Measurements from ENCODE around the gene CYP21A2. TPM values are rescaled to one million over a fixed set of nuclear protein-coding genes. Genes with fewer than 3 reads are reported as not detected.

Gene CYP21A2
- total and polyA plus RNA-seq, 2 donors from 2014 or later: 3.2 to 8.2 TPM

DNA sequence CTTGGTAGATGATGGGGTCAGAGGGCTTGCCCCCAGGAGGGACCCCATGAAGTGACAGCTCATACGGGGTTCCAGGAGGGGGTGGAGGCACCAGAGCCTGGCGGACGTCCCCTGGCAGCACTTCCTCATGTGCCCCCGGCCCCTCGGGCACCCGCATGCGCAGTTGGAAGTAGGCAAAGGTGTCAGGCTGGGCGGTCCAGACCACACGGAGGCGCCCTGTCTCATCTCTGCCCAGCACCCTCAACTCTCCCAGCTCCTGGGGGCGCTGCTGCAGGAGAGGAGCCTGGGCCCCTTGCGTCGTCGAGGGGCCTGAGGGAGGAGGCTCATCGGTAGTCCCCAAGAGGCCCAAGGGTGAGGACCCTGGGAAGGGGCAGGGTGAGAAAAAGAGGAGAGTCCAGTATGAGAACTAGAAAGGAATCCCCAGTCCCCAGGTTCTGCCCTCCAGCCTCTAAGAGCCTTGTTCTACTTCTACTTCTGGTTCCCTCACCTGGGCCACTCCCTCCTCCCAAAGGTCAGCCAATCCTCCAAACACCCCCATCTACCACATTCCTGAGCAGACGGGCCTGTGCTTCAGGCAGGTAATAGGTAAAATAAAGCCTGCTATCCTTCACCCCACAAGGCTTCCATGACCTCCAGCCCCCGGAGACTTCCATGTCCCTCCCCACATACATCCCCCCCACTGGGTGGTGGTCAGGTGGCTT lies 47.7 kb downstream of the CYP21A2 start:
- Histone ChIP-seq H3K36me3 (ENCODE audit: control insufficient read depth in 2 of 3, insufficient read depth in 3 of 3, low read length in 3 of 3) (no peaks in the 10 kb centered on the region), H3K27ac (ENCODE audit: low read depth in 2 of 2, low read length in 2 of 2) (no peak overlapping the region), H3K9me3 (ENCODE audit: control insufficient read depth in 2 of 3, insufficient read depth in 1 of 3, low read length in 3 of 3) (no peaks in the 10 kb centered on the region), H3K9ac (ENCODE audit: low read length in 3 of 3) (no peak overlapping the region), H3K4me3 (ENCODE audit: low read length in 3 of 3) (no peak overlapping the region), H3K4me1 (ENCODE audit: control insufficient read depth in 2 of 3, insufficient read depth in 2 of 3, low read depth in 1 of 3, low read length in 3 of 3) (peaks cover 0 to 4% (median 0%) of the 10 kb centered on the region in 3 donors), H3K27me3 (ENCODE audit: control insufficient read depth, insufficient read depth, low read length) (no peaks in the 10 kb centered on the region)
- FAIRE-seq: no peak
- no peak for TF ChIP-seq CTCF (IDR thresholded peaks at IDR 0.05; ENCODE audit: borderline replicate concordance, extremely low read depth, insufficient read depth)
- intact Hi-C loops (cut with DNase I): no loop called here
- DNase-seq: peak in 1 of 5 donors; percentile 37

DNA sequence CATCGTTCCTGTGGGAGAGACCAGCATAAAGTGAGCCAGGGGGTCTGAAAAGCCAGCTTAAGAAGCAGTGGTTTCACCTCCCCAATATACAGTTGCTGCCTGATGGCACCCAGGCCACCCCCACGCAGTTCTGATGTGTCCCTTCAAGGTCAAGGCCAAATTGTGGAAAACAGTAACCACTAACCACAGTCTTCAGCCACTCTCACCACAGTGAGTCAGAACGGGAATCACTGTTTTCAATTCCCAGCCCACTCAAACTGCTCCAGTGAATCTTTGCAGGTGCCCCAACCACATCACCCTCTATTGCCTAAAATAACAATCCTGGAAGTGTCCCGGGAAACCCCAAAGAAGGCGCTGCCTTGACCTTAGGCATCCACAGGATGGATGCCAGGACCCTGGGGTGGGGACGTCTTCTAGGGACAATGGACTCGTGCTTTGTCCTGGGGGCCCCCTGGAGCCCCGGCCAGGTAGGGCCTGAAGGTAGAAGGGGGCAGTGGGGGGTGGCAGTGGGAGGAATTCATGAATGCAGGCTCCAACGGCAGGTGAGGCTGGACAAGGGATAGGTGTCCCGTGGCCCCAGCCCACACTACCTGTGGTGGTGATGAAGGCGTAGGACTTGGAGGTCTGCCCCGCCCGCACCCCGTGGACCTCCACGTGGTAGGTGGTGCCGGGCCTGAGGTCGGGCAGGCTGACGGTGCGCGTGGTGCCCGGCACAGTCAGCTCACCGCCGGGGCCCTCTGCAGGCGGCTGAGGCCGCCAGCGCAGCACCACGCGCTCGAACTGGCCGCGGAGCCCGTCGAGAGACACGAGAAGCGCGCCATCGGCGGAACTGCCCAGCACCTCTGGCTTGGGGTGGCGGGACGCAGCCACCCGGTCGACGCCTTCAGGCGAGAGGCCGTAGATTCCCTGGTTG lies 48.7 kb downstream of the CYP21A2 start:
- TF ChIP-seq CTCF (IDR thresholded peaks at IDR 0.05; ENCODE audit: borderline replicate concordance, extremely low read depth, insufficient read depth): no peak
- H3K4me3 ChIP-seq (ENCODE audit: low read length in 3 of 3): no peak overlapping the region
- intact Hi-C loops (cut with DNase I): no loop called here
- peak overlapping the region in 1 of 2 donors; percentile 32 for H3K27ac ChIP-seq (ENCODE audit: low read depth in 2 of 2, low read length in 2 of 2)
- no peaks in the 10 kb centered on the region for H3K9me3 ChIP-seq (ENCODE audit: control insufficient read depth in 2 of 3, insufficient read depth in 1 of 3, low read length in 3 of 3)
- H3K9ac ChIP-seq (ENCODE audit: low read length in 3 of 3): no peak overlapping the region
- no peak for FAIRE-seq
- H3K4me1 ChIP-seq (ENCODE audit: control insufficient read depth in 2 of 3, insufficient read depth in 2 of 3, low read depth in 1 of 3, low read length in 3 of 3): peaks cover 0 to 4% (median 0%) of the 10 kb centered on the region in 3 donors
- H3K36me3 ChIP-seq (ENCODE audit: control insufficient read depth in 2 of 3, insufficient read depth in 3 of 3, low read length in 3 of 3): no peaks in the 10 kb centered on the region
- DNase-seq: peak in 1 of 5 donors; percentile 49
- H3K27me3 ChIP-seq (ENCODE audit: control insufficient read depth, insufficient read depth, low read length): no peaks in the 10 kb centered on the region

GRCh38 chr6:32087574-32088486 lies 49.6 kb downstream of the CYP21A2 start:
- peak; percentile 77 to 95 (median 89) for DNase-seq
- H3K4me1 ChIP-seq (ENCODE audit: control insufficient read depth in 2 of 3, insufficient read depth in 2 of 3, low read depth in 1 of 3, low read length in 3 of 3): peaks cover 0 to 7% (median 0%) of the 10 kb centered on the region in 3 donors
- FAIRE-seq: no peak
- no peaks in the 10 kb centered on the region for H3K36me3 ChIP-seq (ENCODE audit: control insufficient read depth in 2 of 3, insufficient read depth in 3 of 3, low read length in 3 of 3)
- H3K27ac ChIP-seq (ENCODE audit: low read depth in 2 of 2, low read length in 2 of 2): peak overlapping the region in 1 of 2 donors; percentile 32
- intact Hi-C loops (cut with DNase I): no loop called here
- TF ChIP-seq CTCF (IDR thresholded peaks at IDR 0.05; ENCODE audit: borderline replicate concordance, extremely low read depth, insufficient read depth): peak; percentile 74
- H3K9me3 ChIP-seq (ENCODE audit: control insufficient read depth in 2 of 3, insufficient read depth in 1 of 3, low read length in 3 of 3): no peaks in the 10 kb centered on the region
- no peaks in the 10 kb centered on the region for H3K27me3 ChIP-seq (ENCODE audit: control insufficient read depth, insufficient read depth, low read length)
- H3K4me3 ChIP-seq (ENCODE audit: low read length in 3 of 3): no peak overlapping the region
- no peak overlapping the region for H3K9ac ChIP-seq (ENCODE audit: low read length in 3 of 3)
